GM23248 (cell line): Measurements from ENCODE around the gene TP53AIP1.

Source experiments
- EZH2 ChIP-seq: fragments of 200-600 bp; sonication (generic); IDR thresholded peaks from 2 replicates; pipeline ENCODE4 v1.6.1; 2018; ENCODE audit warnings: antibody characterized with exemption, mild to moderate bottlenecking; ENCODE audit not compliant: insufficient read depth, poor library complexity, severe bottlenecking
- EZH2phosphoT487 ChIP-seq: fragments of 200-600 bp; sonication (generic); IDR thresholded peaks from 2 replicates; pipeline ENCODE4 v1.6.1; 2018; ENCODE audit warnings: antibody characterized with exemption, moderate library complexity, mild to moderate bottlenecking, low read depth; ENCODE audit not compliant: insufficient read depth

DNA sequence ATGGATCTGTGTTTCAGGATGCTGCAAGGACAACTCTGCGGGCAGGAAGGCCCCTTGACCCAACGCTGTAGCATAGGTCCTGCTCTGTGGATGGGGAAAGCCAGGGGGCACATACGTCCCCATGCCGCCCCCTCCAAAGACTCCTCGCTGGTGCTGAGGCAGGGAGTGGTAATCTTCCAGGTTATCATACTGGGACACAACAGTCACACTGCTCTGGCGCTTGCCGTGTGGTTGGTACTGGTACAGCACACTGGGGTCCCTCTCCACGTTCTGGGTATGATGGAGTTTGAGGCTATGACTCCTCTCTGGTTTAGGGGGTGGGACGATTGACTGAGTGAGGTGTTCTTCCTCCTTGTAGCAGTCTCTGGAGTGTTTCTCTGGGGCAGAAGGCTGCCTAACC, 26.2 kb upstream of the TP53AIP1 start:
- TF ChIP-seq EZH2 (no peak), EZH2phosphoT487 (no peak)
